GM23338 (cell line): ENCODE results near the gene FLT1. TPM values are rescaled to one million over a fixed set of nuclear protein-coding genes. Genes with fewer than 3 reads are reported as not detected.

Experiments used
- ATAC-seq: fragments of 200-7000 bp; cut with Tn5 transposase; 3 replicates; pipeline ENCODE4 v1.9.1; 2020
- DNase-seq: peaks from one replicate; pipeline ENCODE4 v3.0.0-alpha.2; 2015; ENCODE audit warnings: low spot score
- H2AFZ ChIP-seq: fragments of 200-600 bp; sonication (generic); 2 replicates; pipeline ENCODE4 v1.8.0; 2016; ENCODE audit warnings: antibody characterized with exemption, mild to moderate bottlenecking, moderate library complexity
- H3F3A ChIP-seq: fragments of 200-600 bp; sonication (generic); replicated peaks from 2 replicates; pipeline ENCODE4 v1.8.0; 2017; ENCODE audit warnings: antibody characterized with exemption, mixed run types, low read depth
- H3K27ac ChIP-seq: fragments of 200-600 bp; sonication (generic); 2 replicates; pipeline ENCODE4 v1.6.1; 2016; ENCODE audit warnings: low read depth
- H3K27me3 ChIP-seq: fragments of 200-600 bp; sonication (generic); 2 replicates; pipeline ENCODE4 v1.8.0; 2016; ENCODE audit warnings: mild to moderate bottlenecking, mixed run types, moderate library complexity; ENCODE audit not compliant: insufficient read depth
- H3K36me3 ChIP-seq: fragments of 200-600 bp; sonication (generic); 2 replicates; pipeline ENCODE4 v1.8.0; 2016; ENCODE audit warnings: mild to moderate bottlenecking; ENCODE audit not compliant: insufficient read depth
- H3K4me1 ChIP-seq: fragments of 200-600 bp; sonication (generic); 2 replicates; pipeline ENCODE4 v1.8.0; 2016; ENCODE audit warnings: mild to moderate bottlenecking, moderate library complexity; ENCODE audit not compliant: insufficient read depth
- H3K4me2 ChIP-seq: fragments of 200-600 bp; sonication (generic); 2 replicates; pipeline ENCODE4 v1.7.1; 2017; ENCODE audit warnings: mixed run types
- H3K4me3 ChIP-seq: fragments of 200-600 bp; sonication (generic); 2 replicates; pipeline ENCODE4 v1.6.1; 2016; ENCODE audit warnings: mixed run types
- H3K79me2 ChIP-seq: fragments of 200-600 bp; sonication (generic); replicated peaks from 2 replicates; pipeline ENCODE4 v1.8.0; 2017; ENCODE audit warnings: mild to moderate bottlenecking; ENCODE audit not compliant: insufficient read depth
- H3K9me2 ChIP-seq: fragments of 200-600 bp; sonication (generic); 2 replicates; pipeline ENCODE4 v1.8.0; 2017; ENCODE audit not compliant: insufficient read depth
- H4K20me1 ChIP-seq: fragments of 200-600 bp; sonication (generic); replicated peaks from 2 replicates; pipeline ENCODE4 v1.8.0; 2017; ENCODE audit warnings: mild to moderate bottlenecking; ENCODE audit not compliant: insufficient read depth
- H3K27ac Mint-ChIP-seq: 2 replicates; pipeline ENCODE4 v1.8.0; 2020; ENCODE audit warnings: inconsistent platforms, mild to moderate bottlenecking, moderate library complexity, mixed read lengths
- H3K27me3 Mint-ChIP-seq: 3 replicates; pipeline ENCODE4 v1.8.0; 2022; ENCODE audit warnings: low read depth, mild to moderate bottlenecking, moderate library complexity, mixed read lengths, inconsistent platforms; ENCODE audit not compliant: insufficient read depth, poor library complexity
- H3K36me3 Mint-ChIP-seq: 3 replicates; pipeline ENCODE4 v1.8.0; 2021; ENCODE audit warnings: low read depth, mild to moderate bottlenecking, inconsistent platforms, moderate library complexity, mixed read lengths
- H3K4me1 Mint-ChIP-seq: 3 replicates; pipeline ENCODE4 v1.8.0; 2020; ENCODE audit warnings: mild to moderate bottlenecking, inconsistent platforms, mixed read lengths
- H3K4me3 Mint-ChIP-seq: 3 replicates; pipeline ENCODE4 v1.8.0; 2021; ENCODE audit warnings: moderate library complexity, mild to moderate bottlenecking, inconsistent platforms, mixed read lengths
- H3K9me3 Mint-ChIP-seq: 3 replicates; pipeline ENCODE4 v1.8.0; 2020; ENCODE audit warnings: moderate library complexity, mild to moderate bottlenecking, inconsistent platforms, mixed read lengths
- CREB1 ChIP-seq: fragments of 250-450 bp; sonication (Bioruptor Pico); IDR thresholded peaks from 2 replicates; pipeline ENCODE4 v1.5.0; 2020; ENCODE audit warnings: low read depth, mild to moderate bottlenecking, moderate library complexity
- CTCF ChIP-seq, 2 experiments: fragments of 200-600 bp in 1 of 2; sonication (generic) in 1 of 2; conservative IDR thresholded peaks; 2 replicates each; pipeline versions ENCODE4 v1.5.1 to v1.6.1; 2016 to 2017; ENCODE audit warnings: antibody characterized with exemption in 2 of 2, low read depth in 2 of 2, mild to moderate bottlenecking in 2 of 2, moderate library complexity in 1 of 2
- EZH2 ChIP-seq: fragments of 200-600 bp; sonication (generic); IDR thresholded peaks from one replicate; pipeline ENCODE4 v1.8.0; 2017; ENCODE audit warnings: antibody characterized with exemption, mild to moderate bottlenecking, low read depth; ENCODE audit not compliant: unreplicated experiment
- JUNB ChIP-seq: IDR thresholded peaks from one replicate; pipeline ENCODE4 v1.6.1; 2016; ENCODE audit warnings: antibody characterized with exemption; ENCODE audit not compliant: unreplicated experiment
- NANOG ChIP-seq: IDR thresholded peaks from 2 replicates; pipeline ENCODE4 v1.6.1; 2016; ENCODE audit warnings: antibody characterized with exemption, borderline replicate concordance
- POLR2AphosphoS5 ChIP-seq: IDR thresholded peaks from 2 replicates; pipeline ENCODE4 v1.6.1; 2016; ENCODE audit warnings: antibody characterized with exemption, low read depth
- STAT1 ChIP-seq: IDR thresholded peaks from one replicate; pipeline ENCODE4 v1.6.1; 2016; ENCODE audit warnings: antibody characterized with exemption; ENCODE audit not compliant: unreplicated experiment
- ZNF114 ChIP-seq: fragments of 250-450 bp; sonication (Bioruptor Pico); IDR thresholded peaks from 2 replicates; pipeline ENCODE4 v1.5.0; 2020; ENCODE audit warnings: mild to moderate bottlenecking, moderate library complexity
- ZNF331 ChIP-seq: fragments of 250-450 bp; sonication (Bioruptor Pico); IDR thresholded peaks from 2 replicates; pipeline ENCODE4 v1.5.0; 2020; ENCODE audit warnings: low read depth, mild to moderate bottlenecking, moderate library complexity
- polyA plus RNA-seq: library from polyadenylated mRNA; unstranded; fragments of >200 nt; fragmentation: Nextera tagmentation; extraction: Ambion mirVana; gene quantifications from 2 replicates; pipeline ENCODE4 v1.2.1, GENCODE V29; 2016
- total RNA-seq: library from RNA; depleted of rRNA; stranded (reverse); fragments of >200 nt; shearing (Covaris generic); gene quantifications from 2 replicates; pipeline ENCODE4 v1.2.3, GENCODE V29; 2014
- TF ChIP-seq, protein P1 (sequence below): fragments of 250-450 bp; sonication (Bioruptor Pico); IDR thresholded peaks from 2 replicates; pipeline ENCODE4 v1.5.0; 2020; ENCODE audit warnings: mild to moderate bottlenecking, moderate library complexity
- TF ChIP-seq, protein P2 (sequence below): IDR thresholded peaks from one replicate; pipeline ENCODE4 v1.6.1; 2018; ENCODE audit warnings: antibody characterized with exemption; ENCODE audit not compliant: unreplicated experiment

Gene FLT1
- total and polyA plus RNA-seq, 2 experiments from 2014 or later = 26.8 to 116 TPM

- no peak for TF ChIP-seq ZNF331 (CRISPR knock-in tag)
- TF ChIP-seq STAT1 = no peak
- no peak for TF ChIP-seq POLR2AphosphoS5
- no peak for TF ChIP-seq JUNB
- TF ChIP-seq, protein P1, sequence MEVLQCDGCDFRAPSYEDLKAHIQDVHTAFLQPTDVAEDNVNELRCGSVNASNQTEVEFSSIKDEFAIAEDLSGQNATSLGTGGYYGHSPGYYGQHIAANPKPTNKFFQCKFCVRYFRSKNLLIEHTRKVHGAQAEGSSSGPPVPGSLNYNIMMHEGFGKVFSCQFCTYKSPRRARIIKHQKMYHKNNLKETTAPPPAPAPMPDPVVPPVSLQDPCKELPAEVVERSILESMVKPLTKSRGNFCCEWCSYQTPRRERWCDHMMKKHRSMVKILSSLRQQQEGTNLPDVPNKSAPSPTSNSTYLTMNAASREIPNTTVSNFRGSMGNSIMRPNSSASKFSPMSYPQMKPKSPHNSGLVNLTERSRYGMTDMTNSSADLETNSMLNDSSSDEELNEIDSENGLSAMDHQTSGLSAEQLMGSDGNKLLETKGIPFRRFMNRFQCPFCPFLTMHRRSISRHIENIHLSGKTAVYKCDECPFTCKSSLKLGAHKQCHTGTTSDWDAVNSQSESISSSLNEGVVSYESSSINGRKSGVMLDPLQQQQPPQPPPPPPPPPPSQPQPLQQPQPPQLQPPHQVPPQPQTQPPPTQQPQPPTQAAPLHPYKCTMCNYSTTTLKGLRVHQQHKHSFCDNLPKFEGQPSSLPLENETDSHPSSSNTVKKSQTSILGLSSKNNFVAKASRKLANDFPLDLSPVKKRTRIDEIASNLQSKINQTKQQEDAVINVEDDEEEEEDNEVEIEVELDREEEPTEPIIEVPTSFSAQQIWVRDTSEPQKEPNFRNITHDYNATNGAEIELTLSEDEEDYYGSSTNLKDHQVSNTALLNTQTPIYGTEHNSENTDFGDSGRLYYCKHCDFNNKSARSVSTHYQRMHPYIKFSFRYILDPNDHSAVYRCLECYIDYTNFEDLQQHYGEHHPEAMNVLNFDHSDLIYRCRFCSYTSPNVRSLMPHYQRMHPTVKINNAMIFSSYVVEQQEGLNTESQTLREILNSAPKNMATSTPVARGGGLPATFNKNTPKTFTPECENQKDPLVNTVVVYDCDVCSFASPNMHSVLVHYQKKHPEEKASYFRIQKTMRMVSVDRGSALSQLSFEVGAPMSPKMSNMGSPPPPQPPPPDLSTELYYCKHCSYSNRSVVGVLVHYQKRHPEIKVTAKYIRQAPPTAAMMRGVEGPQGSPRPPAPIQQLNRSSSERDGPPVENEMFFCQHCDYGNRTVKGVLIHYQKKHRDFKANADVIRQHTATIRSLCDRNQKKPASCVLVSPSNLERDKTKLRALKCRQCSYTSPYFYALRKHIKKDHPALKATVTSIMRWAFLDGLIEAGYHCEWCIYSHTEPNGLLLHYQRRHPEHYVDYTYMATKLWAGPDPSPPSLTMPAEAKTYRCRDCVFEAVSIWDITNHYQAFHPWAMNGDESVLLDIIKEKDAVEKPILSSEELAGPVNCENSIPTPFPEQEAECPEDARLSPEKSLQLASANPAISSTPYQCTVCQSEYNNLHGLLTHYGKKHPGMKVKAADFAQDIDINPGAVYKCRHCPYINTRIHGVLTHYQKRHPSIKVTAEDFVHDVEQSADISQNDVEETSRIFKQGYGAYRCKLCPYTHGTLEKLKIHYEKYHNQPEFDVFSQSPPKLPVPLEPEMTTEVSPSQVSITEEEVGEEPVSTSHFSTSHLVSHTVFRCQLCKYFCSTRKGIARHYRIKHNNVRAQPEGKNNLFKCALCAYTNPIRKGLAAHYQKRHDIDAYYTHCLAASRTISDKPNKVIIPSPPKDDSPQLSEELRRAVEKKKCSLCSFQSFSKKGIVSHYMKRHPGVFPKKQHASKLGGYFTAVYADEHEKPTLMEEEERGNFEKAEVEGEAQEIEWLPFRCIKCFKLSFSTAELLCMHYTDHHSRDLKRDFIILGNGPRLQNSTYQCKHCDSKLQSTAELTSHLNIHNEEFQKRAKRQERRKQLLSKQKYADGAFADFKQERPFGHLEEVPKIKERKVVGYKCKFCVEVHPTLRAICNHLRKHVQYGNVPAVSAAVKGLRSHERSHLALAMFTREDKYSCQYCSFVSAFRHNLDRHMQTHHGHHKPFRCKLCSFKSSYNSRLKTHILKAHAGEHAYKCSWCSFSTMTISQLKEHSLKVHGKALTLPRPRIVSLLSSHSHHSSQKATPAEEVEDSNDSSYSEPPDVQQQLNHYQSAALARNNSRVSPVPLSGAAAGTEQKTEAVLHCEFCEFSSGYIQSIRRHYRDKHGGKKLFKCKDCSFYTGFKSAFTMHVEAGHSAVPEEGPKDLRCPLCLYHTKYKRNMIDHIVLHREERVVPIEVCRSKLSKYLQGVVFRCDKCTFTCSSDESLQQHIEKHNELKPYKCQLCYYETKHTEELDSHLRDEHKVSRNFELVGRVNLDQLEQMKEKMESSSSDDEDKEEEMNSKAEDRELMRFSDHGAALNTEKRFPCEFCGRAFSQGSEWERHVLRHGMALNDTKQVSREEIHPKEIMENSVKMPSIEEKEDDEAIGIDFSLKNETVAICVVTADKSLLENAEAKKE (CRISPR knock-in tag) = no peak
- TF ChIP-seq, protein P2, sequence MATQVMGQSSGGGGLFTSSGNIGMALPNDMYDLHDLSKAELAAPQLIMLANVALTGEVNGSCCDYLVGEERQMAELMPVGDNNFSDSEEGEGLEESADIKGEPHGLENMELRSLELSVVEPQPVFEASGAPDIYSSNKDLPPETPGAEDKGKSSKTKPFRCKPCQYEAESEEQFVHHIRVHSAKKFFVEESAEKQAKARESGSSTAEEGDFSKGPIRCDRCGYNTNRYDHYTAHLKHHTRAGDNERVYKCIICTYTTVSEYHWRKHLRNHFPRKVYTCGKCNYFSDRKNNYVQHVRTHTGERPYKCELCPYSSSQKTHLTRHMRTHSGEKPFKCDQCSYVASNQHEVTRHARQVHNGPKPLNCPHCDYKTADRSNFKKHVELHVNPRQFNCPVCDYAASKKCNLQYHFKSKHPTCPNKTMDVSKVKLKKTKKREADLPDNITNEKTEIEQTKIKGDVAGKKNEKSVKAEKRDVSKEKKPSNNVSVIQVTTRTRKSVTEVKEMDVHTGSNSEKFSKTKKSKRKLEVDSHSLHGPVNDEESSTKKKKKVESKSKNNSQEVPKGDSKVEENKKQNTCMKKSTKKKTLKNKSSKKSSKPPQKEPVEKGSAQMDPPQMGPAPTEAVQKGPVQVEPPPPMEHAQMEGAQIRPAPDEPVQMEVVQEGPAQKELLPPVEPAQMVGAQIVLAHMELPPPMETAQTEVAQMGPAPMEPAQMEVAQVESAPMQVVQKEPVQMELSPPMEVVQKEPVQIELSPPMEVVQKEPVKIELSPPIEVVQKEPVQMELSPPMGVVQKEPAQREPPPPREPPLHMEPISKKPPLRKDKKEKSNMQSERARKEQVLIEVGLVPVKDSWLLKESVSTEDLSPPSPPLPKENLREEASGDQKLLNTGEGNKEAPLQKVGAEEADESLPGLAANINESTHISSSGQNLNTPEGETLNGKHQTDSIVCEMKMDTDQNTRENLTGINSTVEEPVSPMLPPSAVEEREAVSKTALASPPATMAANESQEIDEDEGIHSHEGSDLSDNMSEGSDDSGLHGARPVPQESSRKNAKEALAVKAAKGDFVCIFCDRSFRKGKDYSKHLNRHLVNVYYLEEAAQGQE = no peak
- no peak for TF ChIP-seq CTCF (conservative IDR thresholded peaks at IDR 0.05; ENCODE audit: low read depth in 2 of 2)
- TF ChIP-seq EZH2 = no peak
- no peak for TF ChIP-seq CREB1 (CRISPR knock-in tag)
- no peak for TF ChIP-seq ZNF114 (CRISPR knock-in tag)
- TF ChIP-seq NANOG = no peak
- Mint-ChIP-seq H3K27ac (no peak overlapping the region), H3K9me3 (no peaks in the 10 kb centered on the region), H3K36me3 (peaks cover 72% of the 10 kb centered on the region), H3K4me3 (no peak overlapping the region), H3K4me1 (peaks cover 82% of the 10 kb centered on the region), H3K27me3 (no peaks in the 10 kb centered on the region)
- H3K36me3 ChIP-seq = no peaks in the 10 kb centered on the region
- H3K27me3 ChIP-seq = no peaks in the 10 kb centered on the region
- no peak overlapping the region for H3K4me3 ChIP-seq
- ATAC-seq = no peak
- H3K9me2 ChIP-seq = no peaks in the 10 kb centered on the region; the same call in 1 of the 2 replicates
- no peak for DNase-seq
- 0 out of 2 replicates have a peak, but pooled peaks cover 7% of the 10 kb centered on the region for H3F3A ChIP-seq
- no peak overlapping the region for H2AFZ ChIP-seq
- peaks cover 44% of the 10 kb centered on the region for H4K20me1 ChIP-seq
- no peak overlapping the region for H3K4me2 ChIP-seq
- H3K4me1 ChIP-seq = peaks cover 57% of the 10 kb centered on the region
- peaks cover 100% of the 10 kb centered on the region for H3K79me2 ChIP-seq
- H3K27ac ChIP-seq = no peak overlapping the region
Measured at GRCh38 chr13:28485097-28485496, 9.8 kb downstream of the FLT1 start.
